Natural killer cell (primary cell): ENCODE results near the gene OR6A2. TPM values are rescaled to one million over a fixed set of nuclear protein-coding genes. Genes with fewer than 3 reads are reported as not detected.

Source experiments
- ATAC-seq, 3 donors: fragments of 150-1000 bp in 2 of 3; fragments of 200-7000 bp in 1 of 3; cut with Tn5 transposase; 1 replicate in 1 of 3; 2 replicates in 2 of 3; pipeline ENCODE4 v1.10.0; 2021; ENCODE audit warnings: mild to moderate bottlenecking in 2 of 3, moderate library complexity in 2 of 3
- DNase-seq, 2 donors: peaks; one replicate each; pipeline versions ENCODE4 v3.0.0 to v3.0.0-alpha.2; 2013 to 2021; ENCODE audit warnings: mixed read lengths in 1 of 2
- H3K27ac ChIP-seq: one replicate; pipeline ENCODE4 v1.5.1; 2013; ENCODE audit warnings: mild to moderate bottlenecking, low read length
- H3K27me3 ChIP-seq: one replicate; pipeline ENCODE4 v1.6.1; 2013; ENCODE audit warnings: low read length; ENCODE audit not compliant: control insufficient read depth, insufficient read depth
- H3K36me3 ChIP-seq: one replicate; pipeline ENCODE4 v1.6.1; 2013; ENCODE audit warnings: low read length; ENCODE audit not compliant: control insufficient read depth, insufficient read depth
- H3K4me1 ChIP-seq: one replicate; pipeline ENCODE4 v1.6.1; 2013; ENCODE audit warnings: low read length; ENCODE audit not compliant: control insufficient read depth, insufficient read depth
- H3K4me3 ChIP-seq: one replicate; pipeline ENCODE4 v1.5.1; 2013; ENCODE audit warnings: low read length
- H3K9me3 ChIP-seq: one replicate; pipeline ENCODE4 v1.6.1; 2013; ENCODE audit warnings: low read length; ENCODE audit not compliant: control insufficient read depth, insufficient read depth
- H3K27ac Mint-ChIP-seq, 2 donors: one replicate each; pipeline ENCODE4 v1.8.0; 2022; ENCODE audit warnings: mild to moderate bottlenecking in 2 of 2, mixed read lengths in 2 of 2, moderate library complexity in 1 of 2
- H3K27me3 Mint-ChIP-seq, 2 donors: one replicate each; pipeline ENCODE4 v1.8.0; 2022; ENCODE audit warnings: low read depth in 2 of 2, mixed read lengths in 2 of 2
- H3K36me3 Mint-ChIP-seq: one replicate; pipeline ENCODE4 v1.8.0; 2022; ENCODE audit warnings: mixed read lengths
- H3K4me1 Mint-ChIP-seq, 2 donors: one replicate each; pipeline ENCODE4 v1.8.0; 2022; ENCODE audit warnings: mixed read lengths in 2 of 2
- H3K4me3 Mint-ChIP-seq: one replicate; pipeline ENCODE4 v1.8.0; 2022; ENCODE audit warnings: mild to moderate bottlenecking, moderate library complexity, mixed read lengths
- H3K9me3 Mint-ChIP-seq, 2 donors: one replicate each; pipeline ENCODE4 v1.8.0; 2022; ENCODE audit warnings: mixed read lengths in 2 of 2
- WGBS: methylation state at CpG from one replicate; pipeline ENCODE4 v1.1.7; 2013; ENCODE audit warnings: missing lambda C conversion rate; ENCODE audit not compliant: insufficient coverage; 5-methylcytosine and 5-hydroxymethylcytosine counted together
- intact Hi-C: fragments of 100-400 bp; cut with micrococcal nuclease; formaldehyde crosslinking; loops from one replicate; pipeline ENCODE4 v1.14.2; 2022
- total RNA-seq, 4 donors: library from RNA; stranded (reverse); fragments of 120-200 nt in 1 of 4; gene quantifications; one replicate each; pipeline versions ENCODE4 v1.2.3 to v1.2.4, GENCODE V29; 2013 to 2022
- TF ChIP-seq, protein P1 (sequence below): fragments of 200-600 bp; IDR thresholded peaks from one replicate; pipeline ENCODE4 v1.8.0; 2022; ENCODE audit warnings: antibody characterized with exemption

The OR6A2 gene
- total RNA-seq, 3 donors from 2014 or later (not counting 1 experiment from before 2014, with no cell fraction given): not detected

DNA sequence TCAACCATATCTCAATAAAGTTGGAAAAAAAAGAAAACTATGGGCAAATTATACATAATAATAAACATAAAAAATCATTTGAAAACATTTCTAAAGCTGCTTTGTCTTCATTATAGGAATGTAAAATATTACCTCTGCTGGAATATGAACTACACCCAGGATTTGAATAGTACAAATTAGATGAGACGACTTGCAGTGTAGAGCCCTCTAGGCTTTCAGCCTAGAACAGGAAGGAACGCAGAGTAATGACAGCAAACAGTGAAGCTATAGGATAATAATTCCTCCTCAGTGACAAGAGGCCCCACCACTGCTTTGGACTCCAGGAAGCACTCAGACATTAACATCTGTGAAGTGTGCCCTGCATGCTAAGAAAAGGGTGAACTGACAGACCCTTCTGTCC lies 8.9 kb downstream of the OR6A2 start:
- H3K4me1 Mint-ChIP-seq: no peaks in the 10 kb centered on the region
- Histone ChIP-seq H3K36me3 (no peaks in the 10 kb centered on the region), H3K4me3 (no peak overlapping the region), H3K4me1 (no peaks in the 10 kb centered on the region), H3K27me3 (no peaks in the 10 kb centered on the region), H3K27ac (no peak overlapping the region), H3K9me3 (no peaks in the 10 kb centered on the region)
- no peaks in the 10 kb centered on the region for H3K9me3 Mint-ChIP-seq
- no peak for ATAC-seq
- no peaks in the 10 kb centered on the region for H3K36me3 Mint-ChIP-seq
- 87% methylated on average over 2 of the region's 2 CpGs for WGBS
- no peak for DNase-seq
- H3K27me3 Mint-ChIP-seq: peaks cover 11 to 37% of the 10 kb centered on the region in 2 donors
- TF ChIP-seq, protein P1, sequence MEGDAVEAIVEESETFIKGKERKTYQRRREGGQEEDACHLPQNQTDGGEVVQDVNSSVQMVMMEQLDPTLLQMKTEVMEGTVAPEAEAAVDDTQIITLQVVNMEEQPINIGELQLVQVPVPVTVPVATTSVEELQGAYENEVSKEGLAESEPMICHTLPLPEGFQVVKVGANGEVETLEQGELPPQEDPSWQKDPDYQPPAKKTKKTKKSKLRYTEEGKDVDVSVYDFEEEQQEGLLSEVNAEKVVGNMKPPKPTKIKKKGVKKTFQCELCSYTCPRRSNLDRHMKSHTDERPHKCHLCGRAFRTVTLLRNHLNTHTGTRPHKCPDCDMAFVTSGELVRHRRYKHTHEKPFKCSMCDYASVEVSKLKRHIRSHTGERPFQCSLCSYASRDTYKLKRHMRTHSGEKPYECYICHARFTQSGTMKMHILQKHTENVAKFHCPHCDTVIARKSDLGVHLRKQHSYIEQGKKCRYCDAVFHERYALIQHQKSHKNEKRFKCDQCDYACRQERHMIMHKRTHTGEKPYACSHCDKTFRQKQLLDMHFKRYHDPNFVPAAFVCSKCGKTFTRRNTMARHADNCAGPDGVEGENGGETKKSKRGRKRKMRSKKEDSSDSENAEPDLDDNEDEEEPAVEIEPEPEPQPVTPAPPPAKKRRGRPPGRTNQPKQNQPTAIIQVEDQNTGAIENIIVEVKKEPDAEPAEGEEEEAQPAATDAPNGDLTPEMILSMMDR: no peak
- no peak overlapping the region for H3K27ac Mint-ChIP-seq
- intact Hi-C loops: no loop called here
- no peak overlapping the region for H3K4me3 Mint-ChIP-seq

DNA sequence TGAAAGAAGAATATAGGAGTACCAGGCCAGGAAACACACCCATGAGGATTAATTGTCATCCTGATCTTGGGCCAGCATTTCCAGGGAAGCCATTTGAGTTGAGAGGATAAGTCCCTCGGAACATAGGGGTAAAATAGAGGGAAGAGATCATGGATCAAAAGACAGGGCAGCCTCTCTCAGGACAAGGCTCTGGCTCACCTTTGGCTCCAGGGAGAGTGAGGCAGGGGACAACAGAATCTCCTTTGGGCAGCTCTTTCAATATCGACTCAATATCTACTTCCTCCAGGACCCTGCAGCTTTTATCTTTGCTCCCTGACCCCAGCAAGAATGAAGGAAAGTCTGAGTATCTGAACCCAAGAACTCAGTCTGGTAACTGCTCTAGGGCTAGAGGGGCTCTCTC lies 16.8 kb downstream of the OR6A2 start, which contains the start of gene OR2AG1:
Gene OR2AG1, plus strand, starts transcription at position 301 of the 400 bp plus-strand sequence. CDS start 2,018 bp downstream, outside the sequence.
- Mint-ChIP-seq H3K4me3 (no peak within 1 kb of the TSS), H3K36me3 (no peaks in the 10 kb centered on the region), H3K27me3 (peaks cover 15 to 19% of the 10 kb centered on the region in 2 donors), H3K4me1 (no peaks in the 10 kb centered on the region), H3K9me3 (no peaks in the 10 kb centered on the region), H3K27ac (no peak within 1 kb of the TSS)
- no peaks in the 10 kb centered on the region for H3K4me1 ChIP-seq
- H3K27ac ChIP-seq: no peak within 1 kb of the TSS
- TF ChIP-seq, protein P1: no peak
- no peak for DNase-seq
- H3K36me3 ChIP-seq: no peaks in the 10 kb centered on the region
- intact Hi-C loops: no loop called here
- no peak within 1 kb of the TSS for H3K4me3 ChIP-seq
- H3K9me3 ChIP-seq: no peaks in the 10 kb centered on the region
- WGBS: 84% methylated on average over 2 of the region's 2 CpGs
- H3K27me3 ChIP-seq: peaks cover 2% of the 10 kb centered on the region
- ATAC-seq: no peak

- intact Hi-C loops: no loop called here
- Mint-ChIP-seq H3K27ac (no peak overlapping the region), H3K36me3 (no peaks in the 10 kb centered on the region), H3K27me3 (peaks cover 10 to 12% of the 10 kb centered on the region in 2 donors), H3K9me3 (no peaks in the 10 kb centered on the region), H3K4me3 (no peak overlapping the region), H3K4me1 (no peaks in the 10 kb centered on the region)
- no peak for DNase-seq
- ATAC-seq: no peak
- H3K27ac ChIP-seq: no peak overlapping the region
- no peaks in the 10 kb centered on the region for H3K36me3 ChIP-seq
- H3K4me3 ChIP-seq: no peak overlapping the region
- H3K4me1 ChIP-seq: no peaks in the 10 kb centered on the region
- TF ChIP-seq, protein P1: no peak
- H3K27me3 ChIP-seq: peaks cover 2% of the 10 kb centered on the region
- H3K9me3 ChIP-seq: no peaks in the 10 kb centered on the region
Observed at GRCh38 chr11:6780829-6781228, 18.7 kb downstream of the OR6A2 start.

- TF ChIP-seq, protein P1: no peak
- H3K9me3 ChIP-seq: no peaks in the 10 kb centered on the region
- no peaks in the 10 kb centered on the region for H3K36me3 Mint-ChIP-seq
- no peaks in the 10 kb centered on the region for H3K36me3 ChIP-seq
- no peak overlapping the region for H3K27ac Mint-ChIP-seq
- intact Hi-C loops: no loop called here
- no peaks in the 10 kb centered on the region for H3K4me1 ChIP-seq
- no peaks in the 10 kb centered on the region for H3K4me1 Mint-ChIP-seq
- H3K27me3 ChIP-seq: peaks cover 2% of the 10 kb centered on the region
- no peaks in the 10 kb centered on the region for H3K9me3 Mint-ChIP-seq
- no peak overlapping the region for H3K4me3 ChIP-seq
- H3K4me3 Mint-ChIP-seq: no peak overlapping the region
- H3K27ac ChIP-seq: no peak overlapping the region
- ATAC-seq (no peak), DNase-seq (no peak)
- peaks cover 0 to 11% of the 10 kb centered on the region in 2 donors for H3K27me3 Mint-ChIP-seq
Observed at GRCh38 chr11:6778518-6778917, 21.0 kb downstream of the OR6A2 start.
